Measurements from ENCODE around the gene GABRA4. TPM values are rescaled to one million over a fixed set of nuclear protein-coding genes. Genes with fewer than 3 reads are reported as not detected.

GABRA4 gene
- total RNA-seq, 1 donor from 2014 or later: 0.25 TPM

- Histone ChIP-seq H3K4me1 (no peaks in the 10 kb centered on the region), H3K9me3 (no peaks in the 10 kb centered on the region), H3K27ac (no peak overlapping the region), H3K27me3 (no peaks in the 10 kb centered on the region), H3K36me3 (no peaks in the 10 kb centered on the region), H3K4me3 (no peak overlapping the region)
- TF ChIP-seq CTCF (IDR thresholded peaks at IDR 0.05) (no peak), POLR2AphosphoS5 (IDR thresholded peaks at IDR 0.05; ENCODE audit: insufficient read depth in 1 of 2, low read depth in 1 of 2) (no peak), POLR2A (IDR thresholded peaks at IDR 0.05) (no peak)
- no peak for DNase-seq (ENCODE audit: extremely low spot score in 2 of 2)
- intact Hi-C loops (cut with DNase I): no loop called here
These were observed 37.8 kb downstream of the GABRA4 start for GRCh38 chr4:46955601-46956000.

DNA sequence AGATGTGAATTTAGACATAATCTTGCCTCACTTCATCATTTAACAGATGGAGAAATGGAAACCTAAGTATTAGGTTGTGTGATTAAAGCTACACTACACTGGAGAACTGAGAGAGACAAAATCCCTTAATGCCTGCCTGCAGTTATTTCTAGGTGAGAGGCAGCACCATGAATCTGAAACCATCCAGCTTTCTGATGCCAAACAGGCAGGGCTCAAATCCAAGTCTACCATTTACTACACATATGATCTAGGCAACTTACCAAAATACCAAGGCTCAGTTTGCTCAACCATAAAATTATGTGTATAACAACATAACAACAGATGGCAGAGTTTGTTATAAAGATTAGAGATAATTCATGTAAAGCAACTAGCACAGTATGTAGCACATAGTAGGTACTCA, 38.7 kb downstream of the GABRA4 start:
- TF ChIP-seq CTCF (IDR thresholded peaks at IDR 0.05) (no peak), POLR2A (IDR thresholded peaks at IDR 0.05) (no peak), POLR2AphosphoS5 (IDR thresholded peaks at IDR 0.05; ENCODE audit: insufficient read depth in 1 of 2, low read depth in 1 of 2) (no peak)
- intact Hi-C loops (cut with DNase I): no loop called here
- Histone ChIP-seq H3K4me3 (no peak overlapping the region), H3K27ac (no peak overlapping the region), H3K36me3 (no peaks in the 10 kb centered on the region), H3K4me1 (no peaks in the 10 kb centered on the region), H3K9me3 (no peaks in the 10 kb centered on the region), H3K27me3 (no peaks in the 10 kb centered on the region)
- DNase-seq (ENCODE audit: extremely low spot score in 2 of 2): no peak

GRCh38 chr4:46953564-46953963, 39.8 kb downstream of the GABRA4 start:
- H3K27ac ChIP-seq: no peak overlapping the region
- no peaks in the 10 kb centered on the region for H3K27me3 ChIP-seq
- H3K4me3 ChIP-seq: no peak overlapping the region
- no peak for DNase-seq (ENCODE audit: extremely low spot score in 2 of 2)
- no peaks in the 10 kb centered on the region for H3K36me3 ChIP-seq
- no peaks in the 10 kb centered on the region for H3K4me1 ChIP-seq
- intact Hi-C loops (cut with DNase I): no loop called here
- TF ChIP-seq POLR2AphosphoS5 (IDR thresholded peaks at IDR 0.05; ENCODE audit: insufficient read depth in 1 of 2, low read depth in 1 of 2): no peak
- TF ChIP-seq POLR2A (IDR thresholded peaks at IDR 0.05): no peak
- TF ChIP-seq CTCF (IDR thresholded peaks at IDR 0.05): no peak
- H3K9me3 ChIP-seq: no peaks in the 10 kb centered on the region

- no peak for TF ChIP-seq POLR2AphosphoS5 (IDR thresholded peaks at IDR 0.05; ENCODE audit: insufficient read depth in 1 of 2, low read depth in 1 of 2)
- no peak for TF ChIP-seq POLR2A (IDR thresholded peaks at IDR 0.05)
- no peak for TF ChIP-seq CTCF (IDR thresholded peaks at IDR 0.05)
- intact Hi-C loops (cut with DNase I): no loop called here
- no peaks in the 10 kb centered on the region for H3K4me1 ChIP-seq
These were observed 40.9 kb downstream of the GABRA4 start for GRCh38 chr4:46952451-46952850.

DNA sequence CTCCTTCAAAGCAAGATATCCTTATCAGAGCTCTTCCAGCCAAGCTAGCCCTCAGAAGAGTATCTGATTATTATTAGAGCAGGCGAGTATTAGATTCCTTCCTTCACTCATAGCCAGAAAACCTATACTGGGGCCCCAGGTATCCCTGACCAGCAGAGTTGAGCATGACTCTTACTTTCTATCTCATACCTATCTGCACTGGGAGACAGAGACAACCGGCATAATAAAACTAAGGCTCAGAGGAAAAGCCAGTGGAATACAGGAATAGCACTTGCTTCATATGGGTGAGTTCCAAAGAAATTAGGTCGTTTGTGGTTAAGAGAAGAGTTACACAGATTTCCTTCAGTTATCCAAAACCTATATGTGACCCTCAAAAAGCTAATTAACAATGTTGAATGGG, 42.6 kb downstream of the GABRA4 start:
- no peaks in the 10 kb centered on the region for H3K4me1 ChIP-seq

More at GRCh38 chr4:46952451-46952850, 40.9 kb downstream of the GABRA4 start:
- Histone ChIP-seq H3K36me3 (no peaks in the 10 kb centered on the region), H3K27me3 (no peaks in the 10 kb centered on the region), H3K4me3 (no peak overlapping the region), H3K9me3 (no peaks in the 10 kb centered on the region), H3K27ac (no peak overlapping the region)
- DNase-seq (ENCODE audit: extremely low spot score in 2 of 2): no peak

More for the DNA sequence above, 42.6 kb downstream of the GABRA4 start:
- intact Hi-C loops (cut with DNase I): no loop called here
- Histone ChIP-seq H3K27ac (no peak overlapping the region), H3K4me3 (no peak overlapping the region), H3K27me3 (no peaks in the 10 kb centered on the region), H3K9me3 (no peaks in the 10 kb centered on the region), H3K36me3 (no peaks in the 10 kb centered on the region)
- DNase-seq (ENCODE audit: extremely low spot score in 2 of 2): no peak
- TF ChIP-seq CTCF (IDR thresholded peaks at IDR 0.05) (no peak), POLR2A (IDR thresholded peaks at IDR 0.05) (no peak), POLR2AphosphoS5 (IDR thresholded peaks at IDR 0.05; ENCODE audit: insufficient read depth in 1 of 2, low read depth in 1 of 2) (no peak)
